HepG2 (cell line): Measurements from ENCODE around the gene APOC3. TPM values are rescaled to one million over a fixed set of nuclear protein-coding genes. Genes with fewer than 3 reads are reported as not detected.

ENCODE experiments used
- ATAC-seq: fragments of 200-7000 bp; cut with Tn5 transposase; 3 replicates; pipeline ENCODE4 v1.9.1; 2020; ENCODE audit warnings: mild to moderate bottlenecking, moderate library complexity
- BruUV-seq: library from RNA; stranded (reverse); fragments of 400-500 nt; replicated peaks from 2 replicates; lab custom pipeline; 2021; lab: Mats Ljungman, UMichigan
- CTCF ChIA-PET: fragments of 300-600 bp; formaldehyde crosslinking; extraction: SDS; loops from one replicate; lab custom pipeline; 2021; ENCODE audit warnings: low total read pairs, inconsistent platforms, low intra/inter-chr PET ratio; lab: Yijun Ruan, JAX
- POLR2A ChIA-PET: fragments of 350-600 bp; sonication (Branson Sonifier 250); formaldehyde crosslinking; loops from one replicate; lab custom pipeline; 2020; ENCODE audit warnings: antibody characterized with exemption, inconsistent platforms; lab: Yijun Ruan, JAX
- DNase-seq: peaks from one replicate; pipeline ENCODE4 v3.0.0-alpha.2; 2015; ENCODE audit warnings: low spot score
- FAIRE-seq: peaks from 3 replicates; lab custom pipeline; 2011; peaks lifted over from hg19 to GRCh38; lab: Jason Lieb, UNC
- H2AFZ ChIP-seq: one replicate; pipeline ENCODE4 v1.6.1; 2011; ENCODE audit warnings: low read length, inconsistent platforms
- H3K27ac ChIP-seq: fragments of 300-600 bp; 3 replicates; pipeline ENCODE4 v1.8.0; 2011; ENCODE audit warnings: mixed run types, mild to moderate bottlenecking, mixed read lengths, low read length, inconsistent platforms; ENCODE audit not compliant: insufficient read depth; ENCODE audit errors: extremely low read length
- H3K27me3 ChIP-seq, 2 experiments: fragments of 200-600 bp in 1 of 2; 2 replicates in 1 of 2; 3 replicates in 1 of 2; pipeline versions ENCODE4 v1.6.0 to v1.8.0; 2011; ENCODE audit warnings: low read length in 2 of 2, mild to moderate bottlenecking in 2 of 2, moderate library complexity in 2 of 2, inconsistent platforms in 1 of 2; ENCODE audit not compliant: insufficient read depth in 2 of 2, control insufficient read depth in 1 of 2
- H3K36me3 ChIP-seq, 2 experiments: fragments of 200-600 bp in 1 of 2; replicated peaks in 1 of 2; 2 replicates in 1 of 2; 3 replicates in 1 of 2; pipeline versions ENCODE4 v1.5.1 to v1.8.0; 2011; ENCODE audit warnings: low read length in 2 of 2, inconsistent platforms in 1 of 2; ENCODE audit not compliant: insufficient read depth in 2 of 2, control insufficient read depth in 1 of 2
- H3K4me1 ChIP-seq: 2 replicates; pipeline ENCODE4 v1.5.1; 2012; ENCODE audit warnings: low read length, inconsistent platforms; ENCODE audit not compliant: insufficient read depth
- H3K4me2 ChIP-seq: 2 replicates; pipeline ENCODE4 v1.6.0; 2011; ENCODE audit warnings: low read depth, low read length, inconsistent platforms
- H3K4me3 ChIP-seq, 3 experiments: fragments of 200-600 bp in 1 of 3; sonication (generic), shearing (Covaris generic) in 1 of 3; replicated peaks in 1 of 3; 2 replicates each; pipeline ENCODE4 v1.5.1; 2011 to 2016; ENCODE audit warnings: low read length in 3 of 3, inconsistent platforms in 2 of 3, low read depth in 2 of 3, mild to moderate bottlenecking in 2 of 3, control low read depth in 1 of 3, mixed read lengths in 1 of 3; ENCODE audit not compliant: insufficient read depth in 1 of 3
- H3K79me2 ChIP-seq: one replicate; pipeline ENCODE4 v1.6.1; 2011; ENCODE audit warnings: low read length, inconsistent platforms; ENCODE audit not compliant: insufficient read depth
- H3K9ac ChIP-seq: 2 replicates; pipeline ENCODE4 v1.6.0; 2011; ENCODE audit warnings: mild to moderate bottlenecking, low read depth, low read length, inconsistent platforms; ENCODE audit not compliant: insufficient read depth
- H3K9me3 ChIP-seq: 2 replicates; pipeline ENCODE4 v1.5.1; 2012; ENCODE audit warnings: mild to moderate bottlenecking, low read length
- H4K20me1 ChIP-seq: 2 replicates; pipeline ENCODE4 v1.6.0; 2011; ENCODE audit warnings: inconsistent platforms, mild to moderate bottlenecking, low read length, moderate library complexity; ENCODE audit not compliant: insufficient read depth
- AGO2 ChIP-seq: fragments of 200-400 bp; formaldehyde crosslinking; optimal IDR thresholded peaks from 2 replicates; pipeline ENCODE3; 2017; ENCODE audit warnings: mild to moderate bottlenecking, low read depth, low read length, moderate library complexity
- CREB3 ChIP-seq: sonication (generic); formaldehyde crosslinking; IDR thresholded peaks from 2 replicates; pipeline ENCODE4 v1.5.0; 2020; ENCODE audit warnings: missing genetic modification reagents
- GABPA ChIP-seq, 2 experiments: IDR thresholded peaks; 2 replicates each; pipeline ENCODE4 v1.6.1; 2011 to 2016; ENCODE audit warnings: low read depth in 2 of 2, low read length in 1 of 2, missing biosample characterization in 1 of 2, missing genetic modification characterization in 1 of 2
- GATA4 ChIP-seq: sonication (generic); IDR thresholded peaks from 2 replicates; pipeline ENCODE4 v1.6.1; 2016; ENCODE audit warnings: antibody characterized with exemption, low read depth, borderline replicate concordance
- GTF3A ChIP-seq: sonication (generic); formaldehyde crosslinking; conservative IDR thresholded peaks from 2 replicates; pipeline ENCODE4 v1.4.0; 2020; ENCODE audit warnings: mild to moderate bottlenecking, missing genetic modification reagents
- LCORL ChIP-seq, 2 experiments: fragments of 450-650 bp in 1 of 2; sonication (generic) in 1 of 2; formaldehyde crosslinking in 1 of 2; IDR thresholded peaks; 2 replicates each; pipeline versions ENCODE4 v1.5.0 to v1.6.1; 2017 to 2020; ENCODE audit warnings: antibody characterized with exemption in 1 of 2, missing genetic modification reagents in 1 of 2
- NPAS2 ChIP-seq: sonication (generic); formaldehyde crosslinking; IDR thresholded peaks from 2 replicates; pipeline ENCODE4 v1.8.0; 2022; ENCODE audit warnings: mild to moderate bottlenecking, missing genetic modification reagents, borderline replicate concordance
- POLR2A ChIP-seq, 2 experiments: IDR thresholded peaks; 2 replicates each; pipeline ENCODE4 v1.6.1; 2011; ENCODE audit warnings: low read depth in 2 of 2, low read length in 2 of 2, mild to moderate bottlenecking in 1 of 2, moderate library complexity in 1 of 2; ENCODE audit not compliant: insufficient read depth in 1 of 2
- ZC3H4 ChIP-seq: sonication (generic); formaldehyde crosslinking; IDR thresholded peaks from 2 replicates; pipeline ENCODE4 v1.4.0; 2020; ENCODE audit warnings: missing genetic modification reagents, borderline replicate concordance
- ZNF232 ChIP-seq: sonication (generic); formaldehyde crosslinking; IDR thresholded peaks from 2 replicates; pipeline ENCODE4 v1.4.0; 2020; ENCODE audit warnings: missing genetic modification reagents, borderline replicate concordance
- WGBS: methylation state at CpG from one replicate; pipeline ENCODE4 v1.1.6; 2017; ENCODE audit warnings: low lambda C conversion rate; 5-methylcytosine and 5-hydroxymethylcytosine counted together
- in situ Hi-C: cut with HindIII; loops from 2 replicates; pipeline ENCODE4 v1.10.0; 2017; ENCODE audit warnings: low pct_unique_long_range_greater_than_20kb; ENCODE audit not compliant: extremely low pct_ligation_motif_present
- intact Hi-C: fragments of 100-400 bp; cut with micrococcal nuclease; formaldehyde crosslinking; loops from one replicate; pipeline ENCODE4 v1.10.0; 2022; ENCODE audit not compliant: unreplicated experiment
- polyA plus RNA-seq, 8 experiments: library from polyadenylated mRNA; depleted of rRNA in 3 of 8; stranded (reverse) in 7 of 8; unstranded in 1 of 8; fragments of >200 nt; fragmentation: Illumina TruSeq in 4 of 8; extraction: Trizol in 4 of 8; gene quantifications; 2 replicates each; pipeline versions ENCODE4 v1.2.1 to v1.2.3, GENCODE V29; 2011 to 2016; ENCODE audit warnings: low read depth in 4 of 8, missing spikeins in 1 of 8, mixed read lengths in 1 of 8; ENCODE audit not compliant: insufficient read depth in 1 of 8
- total RNA-seq, 5 experiments: library from RNA; depleted of rRNA; stranded (reverse); fragments of >200 nt; fragmentation: Illumina TruSeq; extraction: Trizol; gene quantifications; 2 replicates each; pipeline ENCODE4 v1.2.3, GENCODE V29; 2016; ENCODE audit warnings: low read depth in 1 of 5
- TF ChIP-seq, protein P1 (sequence below): sonication (generic); formaldehyde crosslinking; IDR thresholded peaks from 2 replicates; pipeline ENCODE4 v1.4.0; 2020; ENCODE audit warnings: low read depth, mild to moderate bottlenecking, missing genetic modification reagents

The APOC3 gene
- total and polyA plus RNA-seq, 2 of the 13 experiments (the other 11 are each of a cell fraction or from before 2014, with no cell fraction given) = 314 to 687 TPM

- TF ChIP-seq NPAS2 (CRISPR knock-in tag) (no peak), GABPA (IDR thresholded peaks at IDR 0.05; ENCODE audit: low read depth, low read length) (no peak), GABPA (CRISPR knock-in tag; IDR thresholded peaks at IDR 0.05; ENCODE audit: low read depth) (0 out of 2 replicates have a peak, but pooled peaks have one; percentile 16), POLR2A (IDR thresholded peaks at IDR 0.05; ENCODE audit: insufficient read depth in 1 of 2, low read depth in 2 of 2, low read length in 2 of 2) (peak in 1 of 2 experiments; percentile 45; a peak in 1 of 4 replicates)
- no peak for FAIRE-seq
- ATAC-seq = peak; percentile 14
- peak overlapping the region; percentile 61 for H3K27ac ChIP-seq
- H3K79me2 ChIP-seq = peaks cover 35% of the 10 kb centered on the region
- ChIA-PET CTCF (no interaction called here), POLR2A (interaction anchor here (1.0 to 17.3 kb wide), 8 partner anchors 14 to 309 kb away, joined by 3 to 1365 read pairs (median 5); partner anchors contain the start of genes APOA1, APOA4, APOC3 and BUD13)
- H4K20me1 ChIP-seq = no peaks in the 10 kb centered on the region
- no TSS peak for BruUV-seq
- no peaks in the 10 kb centered on the region for H3K9me3 ChIP-seq
- peak overlapping the region; percentile 99 for H3K4me2 ChIP-seq
- intact Hi-C loops (no loop called here), in situ Hi-C loops (no loop called here)
- peak overlapping the region in 2 of 3 experiments; percentile 86 to 90; a peak in 3 of 6 replicates for H3K4me3 ChIP-seq
- WGBS = 44% methylated on average over 3 of the region's 4 CpGs
- H3K9ac ChIP-seq = peak overlapping the region; percentile 84; the same call in 1 of the 2 replicates
- no peak overlapping the region for H2AFZ ChIP-seq
- H3K36me3 ChIP-seq = peaks cover 13 to 28% of the 10 kb centered on the region in 2 experiments
- DNase-seq = no peak
- peaks cover 69% of the 10 kb centered on the region for H3K4me1 ChIP-seq
- no peaks in the 10 kb centered on the region; a peak in 1 of 5 replicates for H3K27me3 ChIP-seq
These were observed 40.7 kb upstream of the APOC3 start for GRCh38 chr11:116788975-116789374.

GRCh38 chr11:116790167-116791001 is 39.3 kb upstream of the APOC3 start:
- FAIRE-seq = no peak
- POLR2A ChIA-PET = interaction anchor here (0.8 to 17.3 kb wide), 11 partner anchors 9 to 349 kb away, joined by 3 to 1365 read pairs (median 9); partner anchors contain the start of genes APOA1, APOA4, APOC3 and BUD13
- peak overlapping the region; percentile 99 for H3K4me2 ChIP-seq
- TF ChIP-seq, protein P1, sequence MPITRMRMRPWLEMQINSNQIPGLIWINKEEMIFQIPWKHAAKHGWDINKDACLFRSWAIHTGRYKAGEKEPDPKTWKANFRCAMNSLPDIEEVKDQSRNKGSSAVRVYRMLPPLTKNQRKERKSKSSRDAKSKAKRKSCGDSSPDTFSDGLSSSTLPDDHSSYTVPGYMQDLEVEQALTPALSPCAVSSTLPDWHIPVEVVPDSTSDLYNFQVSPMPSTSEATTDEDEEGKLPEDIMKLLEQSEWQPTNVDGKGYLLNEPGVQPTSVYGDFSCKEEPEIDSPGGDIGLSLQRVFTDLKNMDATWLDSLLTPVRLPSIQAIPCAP (CRISPR knock-in tag) = no peak
- TF ChIP-seq AGO2 = peak; percentile 91
- TF ChIP-seq ZC3H4 (CRISPR knock-in tag) = no peak
- no peak for TF ChIP-seq GTF3A
- no peak for TF ChIP-seq GATA4
- no peak for TF ChIP-seq LCORL (IDR thresholded peaks at IDR 0.05)
- TF ChIP-seq LCORL (CRISPR knock-in tag; IDR thresholded peaks at IDR 0.05) = no peak
- no peak for TF ChIP-seq ZNF232 (CRISPR knock-in tag)
- no peak for TF ChIP-seq CREB3 (CRISPR knock-in tag)

More at GRCh38 chr11:116790167-116791001, 39.3 kb upstream of the APOC3 start:
- Histone ChIP-seq H2AFZ (no peak overlapping the region), H3K27ac (peak overlapping the region; percentile 87), H3K4me1 (peaks cover 83% of the 10 kb centered on the region), H3K27me3 (no peaks in the 10 kb centered on the region; a peak in 1 of 5 replicates), H3K4me3 (peak overlapping the region in 2 of 3 experiments; percentile 45 to 83; a peak in 2 of 6 replicates), H3K9ac (peak overlapping the region; percentile 80; the same call in 1 of the 2 replicates), H3K36me3 (peaks cover 2 to 14% of the 10 kb centered on the region in 2 experiments; a peak in 3 of 5 replicates), H4K20me1 (no peaks in the 10 kb centered on the region), H3K9me3 (no peaks in the 10 kb centered on the region), H3K79me2 (peaks cover 35% of the 10 kb centered on the region)
- DNase-seq (no peak), ATAC-seq (no peak)
- BruUV-seq = no TSS peak
- 90% methylated on average over 22 of the region's 53 CpGs for WGBS
- intact Hi-C loops (loop anchor here (1.0 kb wide), 1 partner anchor 47 kb away; the partner anchor contains the start of gene APOA1), in situ Hi-C loops (loop anchor here (5.0 to 10.0 kb wide), 2 partner anchors 47 to 304 kb away; partner anchors contain the start of genes APOA1 and SIK3)
- CTCF ChIA-PET = interaction anchor here (0.9 to 2.6 kb wide), 5 partner anchors 36 to 89 kb away, joined by 3 to 23 read pairs (median 4); no protein-coding TSS in a partner anchor
